ENCODE data around the gene PIM2.

PIM2 gene

GRCh38 chrX:48918643-48919340 lies at the start of gene PIM2:
Gene PIM2 (minus strand): TSS chrX:48919024. CDS start chrX:48918834, 190 bp downstream.
- peak; percentile 74 for DNase-seq

- no peak for DNase-seq
These were observed 49.6 kb upstream of the PIM2 start for GRCh38 chrX:48968377-48968776.

- peak; percentile 28 for DNase-seq
These were observed 48.2 kb upstream of the PIM2 start for GRCh38 chrX:48966796-48967579.

DNA sequence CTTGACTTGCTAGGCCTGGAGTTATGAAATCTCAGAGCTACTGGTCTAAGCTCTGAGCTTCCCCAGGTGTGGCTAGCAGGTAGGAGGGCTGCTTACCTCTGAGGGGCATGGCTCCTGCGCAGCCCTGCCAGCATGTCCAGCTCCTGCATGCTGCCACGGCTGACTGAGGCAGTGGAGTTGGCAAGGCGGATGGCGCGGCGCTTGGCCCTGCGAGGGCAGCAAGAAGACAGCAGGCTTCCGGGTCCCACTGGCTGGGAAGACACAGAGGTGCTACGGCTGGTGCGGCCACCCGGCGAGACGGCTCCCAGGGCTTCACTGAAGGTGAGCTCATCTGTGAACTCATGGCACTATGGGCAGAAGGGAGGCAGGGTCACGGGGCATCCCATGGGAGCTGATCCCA lies 47.1 kb upstream of the PIM2 start:
- DNase-seq, result no peak

GRCh38 chrX:48961585-48962091 lies 42.8 kb upstream of the PIM2 start:
- DNase-seq, result no peak

- no peak for DNase-seq
These were observed 41.5 kb upstream of the PIM2 start for GRCh38 chrX:48960291-48960690.

DNA sequence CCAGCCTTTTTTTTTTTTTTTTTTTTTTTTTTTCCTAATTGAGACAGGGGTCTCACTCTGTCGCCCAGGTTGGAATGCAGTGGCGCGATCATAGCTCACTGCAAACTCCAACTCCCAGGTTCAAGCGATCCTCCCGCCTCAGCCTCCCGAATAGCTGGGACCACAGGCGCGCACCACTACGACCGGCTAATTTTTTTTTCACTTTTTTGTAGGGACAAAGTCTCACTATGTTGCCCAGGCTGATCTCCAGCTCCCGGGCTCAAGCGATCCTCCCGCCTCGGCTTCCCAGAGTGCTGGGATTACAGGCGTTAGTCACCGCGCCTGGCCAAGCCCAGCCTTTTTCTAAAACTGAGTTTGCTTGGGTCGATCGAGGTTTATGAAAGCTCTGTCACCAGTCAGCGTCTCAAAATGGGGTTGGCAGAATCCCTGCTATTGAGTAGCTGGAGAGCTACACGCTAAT lies 39.8 kb upstream of the PIM2 start:
- peak; percentile 63 for DNase-seq

DNA sequence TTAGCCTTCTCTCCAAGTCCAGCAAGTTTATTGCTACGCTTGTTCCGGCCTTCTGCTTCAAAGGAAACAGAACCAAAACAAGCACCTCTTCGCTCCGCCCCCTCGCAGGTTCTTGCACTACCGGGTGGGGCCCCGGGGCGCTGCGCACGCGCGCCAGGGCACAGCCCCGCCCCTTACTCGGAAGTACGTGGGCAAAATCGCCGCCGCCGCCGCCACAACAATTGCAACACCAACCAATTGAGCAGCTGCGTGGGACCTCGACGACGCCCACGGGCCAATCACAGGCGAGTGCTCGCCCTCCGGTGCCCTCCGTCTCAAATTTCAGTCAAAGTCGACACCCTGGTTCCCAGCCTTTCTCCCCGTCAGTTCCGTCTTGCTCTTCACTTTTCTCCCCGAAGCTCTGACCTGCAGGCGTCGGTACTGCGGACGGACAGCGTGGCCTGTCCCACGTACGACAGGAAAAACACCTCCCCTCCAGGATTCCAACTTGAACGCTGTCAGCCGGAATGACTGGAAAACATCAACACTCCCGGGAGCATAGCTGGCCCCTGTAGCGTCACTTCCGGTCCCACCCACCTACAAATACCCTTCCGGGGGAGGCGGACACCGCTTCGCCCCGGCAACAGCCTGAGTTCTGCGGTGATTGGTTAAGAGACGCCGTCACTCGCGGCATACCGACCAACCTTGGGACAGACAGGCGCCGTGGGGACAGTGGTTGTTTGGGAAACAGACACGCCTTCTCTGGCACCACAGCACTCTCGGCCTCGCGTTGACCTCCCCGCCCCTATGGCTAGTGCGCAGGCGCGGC lies 39.2 kb upstream of the PIM2 start:
- peak; percentile 98 for DNase-seq

DNA sequence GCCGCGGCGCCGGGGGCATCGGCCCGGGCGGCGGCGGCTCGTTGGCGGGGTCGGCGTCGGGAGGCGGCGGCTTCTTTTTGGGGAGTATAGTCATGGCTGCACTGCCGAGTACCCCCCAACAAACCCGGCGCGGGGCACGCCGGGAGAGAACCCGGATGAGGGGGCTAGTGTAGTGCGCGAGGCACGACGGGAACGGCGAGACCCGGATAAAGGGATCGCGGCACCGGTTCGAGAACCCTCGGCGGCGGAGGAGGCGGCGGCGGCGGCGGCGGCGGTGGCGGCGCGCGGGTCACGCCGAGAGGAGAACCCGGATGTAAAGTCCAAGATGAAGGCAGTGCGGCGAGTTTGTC lies 38.6 kb upstream of the PIM2 start, which contains the start of gene OTUD5:
OTUD5 (minus strand) TSS at position 131 of the 350 bp plus-strand sequence; CDS start at position 94, 37 bp downstream.
- DNase-seq, result peak; percentile 69

DNA sequence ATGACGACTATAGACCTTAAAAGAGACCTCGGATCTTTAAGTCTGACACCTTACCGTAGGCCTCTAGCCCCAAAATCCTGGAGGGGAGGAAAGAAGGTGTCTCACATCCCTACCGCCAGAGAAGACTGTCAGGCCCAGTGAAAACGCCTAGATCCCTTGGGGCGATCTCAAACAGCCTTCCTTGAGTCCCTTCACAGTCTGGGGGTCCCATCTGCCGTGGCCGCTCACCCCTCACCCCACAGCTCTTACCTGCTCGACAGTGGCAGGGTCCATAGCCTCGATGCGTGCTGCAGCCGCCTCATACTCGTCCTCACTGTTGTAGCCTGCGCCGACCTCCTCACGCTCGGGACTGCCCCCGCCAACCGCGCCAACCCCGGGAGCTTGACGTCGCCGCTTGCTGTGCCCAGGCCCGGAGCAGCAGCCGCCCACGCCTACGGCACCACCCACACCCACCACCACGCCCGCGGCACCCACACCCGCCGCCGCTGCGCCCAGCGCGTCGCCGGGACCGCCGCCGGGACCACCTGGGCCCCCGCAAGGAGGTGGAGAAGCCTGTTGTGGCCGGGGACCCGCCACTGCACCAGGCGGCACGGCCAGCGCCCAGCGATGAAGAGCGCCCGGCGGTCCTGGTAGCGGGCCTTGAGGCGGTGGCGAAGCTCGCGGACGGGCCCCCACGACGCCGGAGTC lies 38.0 kb upstream of the PIM2 start:
- no peak for DNase-seq

DNA sequence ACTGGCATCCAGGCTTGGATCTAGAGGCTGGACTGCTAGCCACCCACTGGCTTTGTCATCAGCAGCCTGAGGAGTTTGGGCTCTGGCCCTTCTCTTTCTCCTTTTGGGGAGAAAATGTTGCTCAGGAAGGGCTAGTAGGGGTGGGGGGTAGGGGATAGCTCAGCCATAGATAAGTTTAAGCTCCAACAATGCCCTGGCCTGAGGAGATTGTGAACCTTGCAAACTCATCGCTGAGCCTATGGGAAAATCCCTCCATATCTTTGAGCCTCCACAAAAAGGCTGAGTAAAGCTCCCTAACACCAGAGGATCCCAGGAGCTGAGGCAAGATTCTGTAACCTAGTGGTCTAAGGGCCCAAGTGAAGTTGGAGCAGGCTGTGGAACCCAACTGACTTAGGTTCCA lies 29.8 kb upstream of the PIM2 start:
- DNase-seq, result no peak

- peak; percentile 32 for DNase-seq
These were observed 26.9 kb upstream of the PIM2 start for GRCh38 chrX:48945517-48946348.

- DNase-seq, result no peak
These were observed 24.1 kb upstream of the PIM2 start for GRCh38 chrX:48942895-48943294.

DNA sequence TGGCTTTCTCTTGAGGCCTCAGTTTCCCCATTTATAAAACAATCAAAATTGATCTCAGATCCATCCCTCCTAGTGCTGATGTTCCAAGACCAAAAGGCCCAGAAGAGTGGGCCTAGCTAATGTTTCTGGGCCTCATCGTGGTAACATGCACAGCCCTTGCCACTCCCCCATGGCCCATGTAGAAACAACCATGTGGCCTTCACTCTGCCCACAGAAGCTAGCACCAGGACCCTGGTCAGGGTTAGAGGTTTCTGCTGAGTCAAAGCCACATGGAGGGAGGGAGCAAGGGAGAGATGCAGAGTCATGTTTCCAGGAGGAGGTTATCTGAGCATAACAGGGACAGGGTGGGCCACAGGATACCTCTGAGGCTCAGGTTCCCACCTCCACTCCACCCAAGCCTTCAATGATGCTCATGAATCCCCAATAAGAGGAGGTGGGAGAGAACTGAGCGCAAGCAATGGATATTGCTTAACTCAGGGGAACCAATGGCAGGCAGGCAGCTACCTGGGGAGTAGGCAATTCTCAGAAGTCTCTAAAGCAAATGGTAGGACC lies 21.7 kb upstream of the PIM2 start:
- DNase-seq, result no peak

- DNase-seq, result no peak
These were observed 20.9 kb upstream of the PIM2 start for GRCh38 chrX:48939524-48940228.

DNA sequence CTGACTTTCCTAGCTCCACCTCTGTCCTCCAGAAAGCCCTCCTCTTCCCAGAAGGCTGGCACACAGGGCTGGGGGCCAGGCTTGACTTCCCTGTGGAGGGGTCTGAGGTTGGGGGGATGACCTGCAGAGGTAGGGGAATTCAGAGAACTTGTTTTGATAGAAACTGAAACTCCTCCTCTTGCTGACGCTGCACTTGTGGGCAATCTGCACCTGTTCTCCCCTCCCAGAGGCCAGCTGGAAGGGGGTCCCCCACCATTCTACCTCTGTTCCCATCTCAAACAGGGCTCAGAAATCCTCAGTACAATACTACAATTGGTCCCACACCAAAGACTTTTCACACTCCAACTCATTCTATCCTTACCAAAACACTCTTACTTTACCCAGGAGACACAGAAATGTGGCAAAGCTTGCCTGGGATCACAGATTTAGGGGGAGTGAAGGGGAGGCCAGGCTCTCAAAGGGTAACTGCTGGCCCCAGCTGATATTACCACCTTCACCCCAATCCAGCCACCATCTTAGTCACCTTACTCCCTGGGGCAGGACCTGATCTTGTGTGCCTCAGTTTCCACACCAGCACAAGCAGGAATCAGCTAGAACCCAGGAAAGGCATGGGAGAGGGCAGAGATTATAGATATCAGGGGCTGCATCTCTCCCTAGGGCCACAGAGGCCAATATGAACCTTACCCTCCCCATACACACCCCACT lies 20.0 kb upstream of the PIM2 start:
- no peak for DNase-seq

GRCh38 chrX:48937054-48937907 lies 18.5 kb upstream of the PIM2 start:
- DNase-seq, result peak; percentile 40

- no peak for DNase-seq
These were observed 17.7 kb upstream of the PIM2 start for GRCh38 chrX:48936429-48937053.

- no peak for DNase-seq
These were observed 16.5 kb upstream of the PIM2 start for GRCh38 chrX:48935301-48935670.

All from fibroblast of skin of right quadriceps (primary cell).